ENCODE measurements around the gene PAPLN. TPM values are rescaled to one million over a fixed set of nuclear protein-coding genes. Genes with fewer than 3 reads are reported as not detected.

The PAPLN gene
- total and polyA plus RNA-seq, 2 of the 13 experiments (the other 11 are each of a cell fraction or from before 2014, with no cell fraction given), result not detected

GRCh38 chr14:73263606-73264005, 26.3 kb downstream of the PAPLN start:
- Histone ChIP-seq H3K4me3 (replicated peaks in 1 of 3; ENCODE audit: insufficient read depth in 1 of 3, low read depth in 2 of 3, low read length in 3 of 3) (no peak overlapping the region), H3K27ac (ENCODE audit: extremely low read length, insufficient read depth, low read length) (no peak overlapping the region), H3K27me3 (ENCODE audit: control insufficient read depth in 1 of 2, insufficient read depth in 2 of 2, low read length in 2 of 2) (peaks cover 2 to 45% of the 10 kb centered on the region in 2 experiments; a peak in 3 of 5 replicates), H3K9me3 (ENCODE audit: low read length) (no peaks in the 10 kb centered on the region), H2AFZ (ENCODE audit: low read length) (no peak overlapping the region), H3K79me2 (ENCODE audit: insufficient read depth, low read length) (no peaks in the 10 kb centered on the region), H4K20me1 (ENCODE audit: insufficient read depth, low read length) (no peaks in the 10 kb centered on the region), H3K9ac (ENCODE audit: insufficient read depth, low read depth, low read length) (no peak overlapping the region), H3K4me1 (ENCODE audit: insufficient read depth, low read length) (peaks cover 46% of the 10 kb centered on the region), H3K36me3 (replicated peaks in 1 of 2; ENCODE audit: control insufficient read depth in 1 of 2, insufficient read depth in 2 of 2, low read length in 2 of 2) (no peaks in the 10 kb centered on the region), H3K4me2 (ENCODE audit: low read depth, low read length) (no peak overlapping the region)
- no peak for ATAC-seq
- ChIA-PET CTCF (ENCODE audit: low intra/inter-chr PET ratio, low total read pairs) (no interaction called here), POLR2A (interaction anchor here (0.6 to 1.2 kb wide), 2 partner anchors 198 to 350 kb away, joined by 3 to 4 read pairs; no protein-coding TSS in a partner anchor)
- TF ChIP-seq ZNF747 (CRISPR knock-in tag; IDR thresholded peaks at IDR 0.05; ENCODE audit: borderline replicate concordance) (no peak), ZNF788 (CRISPR knock-in tag; IDR thresholded peaks at IDR 0.05; ENCODE audit: borderline replicate concordance) (no peak), NFIB (CRISPR knock-in tag; IDR thresholded peaks at IDR 0.05; ENCODE audit: borderline replicate concordance) (no peak)
- BruUV-seq (replicated peaks), result no TSS peak
- FAIRE-seq, result no peak
- intact Hi-C loops (cut with micrococcal nuclease; ENCODE audit: unreplicated experiment) (no loop called here), in situ Hi-C loops (cut with HindIII; ENCODE audit: extremely low pct_ligation_motif_present, low pct_unique_long_range_greater_than_20kb) (no loop called here)
- WGBS (ENCODE audit: low lambda C conversion rate), result 54% methylated on average over 4 of the region's 7 CpGs
- DNase-seq (ENCODE audit: low spot score), result no peak

- Histone ChIP-seq H3K9ac (ENCODE audit: insufficient read depth, low read depth, low read length) (peak overlapping the region; percentile 44; the same call in 1 of the 2 replicates), H3K36me3 (replicated peaks in 1 of 2; ENCODE audit: control insufficient read depth in 1 of 2, insufficient read depth in 2 of 2, low read length in 2 of 2) (no peaks in the 10 kb centered on the region), H3K4me1 (ENCODE audit: insufficient read depth, low read length) (peaks cover 44% of the 10 kb centered on the region), H3K9me3 (ENCODE audit: low read length) (no peaks in the 10 kb centered on the region), H3K27me3 (ENCODE audit: control insufficient read depth in 1 of 2, insufficient read depth in 2 of 2, low read length in 2 of 2) (peaks cover 2 to 39% of the 10 kb centered on the region in 2 experiments; a peak in 3 of 5 replicates), H3K4me3 (replicated peaks in 1 of 3; ENCODE audit: insufficient read depth in 1 of 3, low read depth in 2 of 3, low read length in 3 of 3) (peak overlapping the region; percentile 19 to 46 (median 23); a peak in 2 of 6 replicates), H3K27ac (ENCODE audit: extremely low read length, insufficient read depth, low read length) (no peak overlapping the region), H4K20me1 (ENCODE audit: insufficient read depth, low read length) (no peaks in the 10 kb centered on the region), H3K79me2 (ENCODE audit: insufficient read depth, low read length) (no peaks in the 10 kb centered on the region), H3K4me2 (ENCODE audit: low read depth, low read length) (peak overlapping the region; percentile 64), H2AFZ (ENCODE audit: low read length) (no peak overlapping the region)
- no TSS peak for BruUV-seq (replicated peaks)
- ChIA-PET CTCF (ENCODE audit: low intra/inter-chr PET ratio, low total read pairs) (no interaction called here), POLR2A (interaction anchor here (0.6 to 1.5 kb wide), 3 partner anchors 194 to 350 kb away, joined by 3 to 4 read pairs (median 4); partner anchors contain the start of gene NUMB)
- peak; percentile 29 for ATAC-seq
- WGBS (ENCODE audit: low lambda C conversion rate), result 23% methylated on average over 8 of the region's 23 CpGs
- in situ Hi-C loops (cut with HindIII; ENCODE audit: extremely low pct_ligation_motif_present, low pct_unique_long_range_greater_than_20kb) (no loop called here), intact Hi-C loops (cut with micrococcal nuclease; ENCODE audit: unreplicated experiment) (no loop called here)
- FAIRE-seq, result no peak
- no peak for DNase-seq (ENCODE audit: low spot score)
- TF ChIP-seq CENPT (CRISPR knock-in tag; IDR thresholded peaks at IDR 0.05; ENCODE audit: low read depth) (no peak), NCOA1 (CRISPR knock-in tag; IDR thresholded peaks at IDR 0.05) (no peak), EP300 (IDR thresholded peaks at IDR 0.05; ENCODE audit: low read depth in 2 of 2, low read length in 2 of 2) (no peak), EP300 (CRISPR knock-in tag; IDR thresholded peaks at IDR 0.05; ENCODE audit: borderline replicate concordance) (no peak), ZNF510 (CRISPR knock-in tag; IDR thresholded peaks at IDR 0.05; ENCODE audit: low read depth) (no peak), ZNF501 (CRISPR knock-in tag; IDR thresholded peaks at IDR 0.05) (0 out of 2 replicates have a peak, but pooled peaks have one; percentile 26), PATZ1 (CRISPR knock-in tag; IDR thresholded peaks at IDR 0.05) (peak; percentile 61)
These were observed 27.0 kb downstream of the PAPLN start for GRCh38 chr14:73264080-73264884.
